ENCODE measurements around the gene AVPI1. TPM values are rescaled to one million over a fixed set of nuclear protein-coding genes. Genes with fewer than 3 reads are reported as not detected.
"Not testable (repeated sequence)": the region's sequence is repeated elsewhere in the genome, so short reads cannot be mapped to it uniquely, and the experiment has no call there.

The AVPI1 gene
- total RNA-seq, 2 experiments from 2014 or later = 1.1 to 1.7 TPM

DNA sequence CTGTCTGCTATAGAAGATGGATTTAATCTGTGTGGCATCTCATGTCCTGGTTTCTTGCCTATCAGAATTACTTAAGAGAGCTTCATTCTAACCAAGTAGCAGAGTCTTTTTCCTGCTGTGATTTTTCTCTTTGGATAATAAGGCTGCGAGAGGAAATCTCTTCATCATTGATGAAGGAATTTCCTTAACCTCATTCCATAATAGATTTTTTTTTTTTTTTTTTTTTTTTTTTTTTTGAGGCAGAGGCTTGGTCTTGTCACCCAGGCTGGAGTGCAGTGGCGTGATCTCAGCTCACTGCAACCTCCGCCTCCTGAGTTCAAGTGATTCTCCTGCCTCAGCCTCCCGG lies 37.7 kb downstream of the AVPI1 start:
- H3K4me1 Mint-ChIP-seq (ENCODE audit: low read depth) = peaks cover 11% of the 10 kb centered on the region
- ATAC-seq; H3K9me3 Mint-ChIP-seq (ENCODE audit: insufficient read depth); H3K27me3 Mint-ChIP-seq (ENCODE audit: low read depth); DNase-seq; H3K4me3 Mint-ChIP-seq: not testable (repeated sequence)
- H3K36me3 Mint-ChIP-seq (ENCODE audit: low read depth) = peaks cover 19% of the 10 kb centered on the region
- H3K27ac Mint-ChIP-seq = peak overlapping the region; percentile 65
- ChIA-PET POLR2A (interaction anchor here (1.0 kb wide), 1 partner anchor 9 kb away, joined by 4 read pairs; the partner anchor contains the start of gene PI4K2A), CTCF (interaction anchor here (1.0 to 1.8 kb wide), 2 partner anchors 34 to 77 kb away, joined by 3 to 5 read pairs; partner anchors contain the start of gene ANKRD2)

DNA sequence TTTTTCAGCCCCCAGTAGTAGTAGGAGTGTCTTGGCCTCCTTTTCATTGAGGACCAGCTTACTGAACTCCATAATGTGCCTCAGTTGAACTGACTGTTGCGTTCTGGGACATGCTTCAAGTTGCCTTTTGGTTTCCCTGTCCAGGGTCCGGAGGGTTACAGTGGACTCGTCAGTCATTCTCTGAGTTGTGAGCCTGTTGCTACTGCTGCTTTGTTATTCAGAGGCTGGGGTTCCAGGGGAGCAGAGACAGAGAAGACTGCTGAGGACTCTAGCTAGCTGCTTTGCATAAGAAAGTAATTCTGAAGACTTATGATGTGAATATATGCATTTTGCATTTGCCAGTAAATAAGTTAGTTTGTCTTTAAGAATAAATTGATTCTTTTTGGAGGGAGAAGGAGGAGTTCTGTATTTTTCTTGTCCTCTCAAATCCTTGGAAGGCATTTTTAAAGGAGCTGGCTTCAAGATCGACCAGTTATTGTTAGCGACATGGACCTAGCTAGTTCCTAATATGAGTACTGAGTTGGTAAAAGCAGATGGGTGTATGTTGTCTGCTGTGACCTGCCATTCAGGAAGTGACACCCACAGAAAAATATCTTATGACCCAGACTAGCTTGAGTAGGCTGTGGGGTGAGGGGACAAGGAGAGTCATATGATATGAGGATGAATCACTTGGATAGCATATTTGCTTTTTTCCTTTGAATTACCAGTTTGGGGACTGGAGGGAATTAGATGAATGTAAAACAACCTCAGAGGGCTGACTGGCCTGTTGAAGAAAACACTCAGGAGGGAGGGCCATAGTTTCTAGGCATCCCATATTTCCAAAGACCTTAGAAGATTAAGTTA lies 38.3 kb downstream of the AVPI1 start:
- peak; percentile 51 for DNase-seq
- CTCF ChIA-PET = interaction anchor here (0.8 to 1.8 kb wide), 3 partner anchors 35 to 226 kb away, joined by 3 to 5 read pairs (median 4); partner anchors contain the start of gene ANKRD2
- H3K36me3 Mint-ChIP-seq (ENCODE audit: low read depth) = peaks cover 21% of the 10 kb centered on the region

DNA sequence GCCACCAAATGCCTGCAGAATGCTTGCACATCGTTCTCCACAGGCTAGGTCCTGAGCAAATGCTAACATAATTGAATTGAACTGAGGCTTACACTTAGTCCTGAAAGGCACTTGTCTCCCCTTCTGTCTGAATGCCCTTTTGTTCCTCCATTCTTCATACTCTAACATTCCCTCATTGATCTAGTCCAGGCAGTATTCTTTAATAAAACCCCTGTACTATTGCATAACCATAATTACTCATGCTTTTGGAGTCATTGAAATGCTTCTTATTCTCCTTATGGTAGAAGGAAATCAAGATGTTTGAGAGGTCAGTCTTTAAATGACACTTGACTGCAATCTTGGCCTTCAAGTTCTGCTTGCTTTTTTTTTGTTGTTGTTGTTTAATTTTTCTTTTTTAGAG lies 39.5 kb downstream of the AVPI1 start:
- H3K9me3 Mint-ChIP-seq (ENCODE audit: insufficient read depth) = no peaks in the 10 kb centered on the region
- CTCF ChIA-PET = no interaction called here
- H3K27me3 Mint-ChIP-seq (ENCODE audit: low read depth) = no peaks in the 10 kb centered on the region
- ATAC-seq = no peak
- no peak overlapping the region for H3K27ac Mint-ChIP-seq
- POLR2A ChIA-PET = no interaction called here
- DNase-seq = no peak
- peaks cover 20% of the 10 kb centered on the region for H3K4me1 Mint-ChIP-seq (ENCODE audit: low read depth)
- H3K4me3 Mint-ChIP-seq = no peak overlapping the region
- peaks cover 17% of the 10 kb centered on the region for H3K36me3 Mint-ChIP-seq (ENCODE audit: low read depth)

More for the DNA sequence above, 38.3 kb downstream of the AVPI1 start:
- POLR2A ChIA-PET = interaction anchor here (1.0 kb wide), 1 partner anchor 8 kb away, joined by 4 read pairs; the partner anchor contains the start of gene PI4K2A
- Mint-ChIP-seq H3K4me3 (no peak overlapping the region), H3K27me3 (ENCODE audit: low read depth) (no peaks in the 10 kb centered on the region), H3K4me1 (ENCODE audit: low read depth) (peaks cover 11% of the 10 kb centered on the region), H3K27ac (peak overlapping the region; percentile 65), H3K9me3 (ENCODE audit: insufficient read depth) (no peaks in the 10 kb centered on the region)
- ATAC-seq = peak; percentile 92

DNA sequence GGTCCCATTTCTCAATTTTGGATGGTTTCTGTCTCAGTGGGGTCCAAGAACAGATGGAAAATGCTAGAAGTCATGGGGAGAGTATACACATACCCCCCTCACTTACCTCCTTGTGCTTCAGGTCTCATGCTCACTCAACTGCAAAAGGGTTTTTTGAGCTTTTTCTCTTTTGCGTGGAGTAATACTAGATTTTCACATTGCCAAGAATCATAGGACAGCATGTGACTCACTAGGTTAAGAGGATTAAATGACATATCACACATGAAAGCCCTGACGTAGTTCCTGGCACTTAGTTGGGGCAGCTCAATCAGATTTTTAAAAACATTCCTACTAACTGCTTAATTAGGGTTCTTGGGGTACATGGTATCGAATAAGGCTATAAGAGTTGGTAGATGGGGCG lies 42.1 kb downstream of the AVPI1 start:
- no peak for DNase-seq
- H3K36me3 Mint-ChIP-seq (ENCODE audit: low read depth) = peaks cover 15% of the 10 kb centered on the region
- CTCF ChIA-PET = no interaction called here
- no peaks in the 10 kb centered on the region for H3K9me3 Mint-ChIP-seq (ENCODE audit: insufficient read depth)
- POLR2A ChIA-PET = no interaction called here
- ATAC-seq = no peak
- H3K4me1 Mint-ChIP-seq (ENCODE audit: low read depth) = peaks cover 37% of the 10 kb centered on the region
- H3K27ac Mint-ChIP-seq = no peak overlapping the region
- no peak overlapping the region for H3K4me3 Mint-ChIP-seq
- H3K27me3 Mint-ChIP-seq (ENCODE audit: low read depth) = no peaks in the 10 kb centered on the region

DNA sequence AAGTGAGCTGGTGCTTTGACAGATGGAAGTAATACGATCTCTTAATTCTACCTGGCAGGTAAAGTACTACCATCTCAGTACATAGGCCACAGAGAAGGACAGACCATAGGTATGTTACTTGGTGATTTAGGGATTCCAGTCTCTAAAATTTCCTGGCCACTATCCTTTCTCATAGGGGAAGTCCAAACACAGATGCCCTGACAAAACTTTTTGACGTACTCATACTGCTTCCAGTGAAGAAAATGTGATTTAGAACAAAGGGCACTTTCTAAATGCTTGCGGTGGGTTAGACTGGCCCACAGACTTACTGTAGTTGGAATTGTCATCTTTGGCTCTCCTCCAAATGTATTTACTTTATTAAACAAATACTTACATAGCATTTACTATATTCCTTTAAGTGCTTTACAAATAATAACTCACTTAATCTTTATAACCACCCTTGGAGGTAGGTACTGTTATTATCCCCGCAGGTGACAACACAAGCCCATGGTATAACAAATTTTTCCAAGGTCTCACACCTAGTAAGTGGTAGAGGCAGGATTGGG lies 43.5 kb downstream of the AVPI1 start:
- H3K27ac Mint-ChIP-seq = no peak overlapping the region
- POLR2A ChIA-PET = no interaction called here
- ATAC-seq = no peak

DNA sequence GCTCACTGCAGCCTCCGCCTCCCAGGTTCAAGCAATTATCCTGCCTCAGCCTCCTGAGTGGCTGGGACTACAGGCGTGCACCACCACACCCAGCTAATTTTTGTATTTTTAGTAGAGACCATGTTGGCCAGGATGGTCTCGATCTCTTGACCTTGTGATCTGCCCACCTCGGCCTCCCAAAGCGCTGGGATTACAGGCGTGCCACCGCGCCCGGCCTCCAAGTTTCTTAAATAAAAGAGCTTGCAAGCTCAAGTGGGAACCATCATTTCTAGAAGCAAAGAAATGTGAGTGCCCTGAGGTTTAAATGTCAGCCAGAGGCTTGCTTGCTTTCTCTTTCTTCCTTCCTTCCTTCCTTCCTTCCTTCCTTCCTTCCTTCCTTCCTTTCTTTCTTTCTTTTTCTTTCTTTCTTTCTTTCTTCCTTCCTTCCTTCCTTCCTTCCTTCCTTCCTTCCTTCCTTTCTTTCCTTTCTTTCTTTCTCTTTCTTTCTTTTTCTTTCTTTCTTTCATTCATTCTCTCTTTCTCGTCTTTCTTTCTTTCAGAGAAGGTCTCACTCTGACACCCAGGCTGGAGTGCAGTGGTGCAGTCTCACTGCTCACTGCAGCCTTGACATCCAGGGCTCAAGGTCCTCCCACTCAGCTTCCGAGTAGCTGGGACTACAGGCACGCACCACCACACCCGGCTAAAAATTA lies 44.4 kb downstream of the AVPI1 start:
- H3K27ac Mint-ChIP-seq = peak overlapping the region; percentile 52
- peaks cover 15% of the 10 kb centered on the region for H3K36me3 Mint-ChIP-seq (ENCODE audit: low read depth)
- H3K27me3 Mint-ChIP-seq (ENCODE audit: low read depth); POLR2A ChIA-PET; DNase-seq; ATAC-seq; H3K9me3 Mint-ChIP-seq (ENCODE audit: insufficient read depth): not testable (repeated sequence)
- H3K4me1 Mint-ChIP-seq (ENCODE audit: low read depth) = peaks cover 26% of the 10 kb centered on the region
- peak overlapping the region; percentile 54 for H3K4me3 Mint-ChIP-seq
- CTCF ChIA-PET = interaction anchor here (1.9 kb wide), 1 partner anchor 45 kb away, joined by 5 read pairs; the partner anchor contains the start of gene AVPI1

More for the DNA sequence above, 43.5 kb downstream of the AVPI1 start:
- peaks cover 29% of the 10 kb centered on the region for H3K4me1 Mint-ChIP-seq (ENCODE audit: low read depth)
- no peaks in the 10 kb centered on the region for H3K9me3 Mint-ChIP-seq (ENCODE audit: insufficient read depth)
- no peak overlapping the region for H3K4me3 Mint-ChIP-seq
- no peaks in the 10 kb centered on the region for H3K27me3 Mint-ChIP-seq (ENCODE audit: low read depth)
- DNase-seq = no peak
- CTCF ChIA-PET = no interaction called here
- peaks cover 15% of the 10 kb centered on the region for H3K36me3 Mint-ChIP-seq (ENCODE audit: low read depth)

DNA sequence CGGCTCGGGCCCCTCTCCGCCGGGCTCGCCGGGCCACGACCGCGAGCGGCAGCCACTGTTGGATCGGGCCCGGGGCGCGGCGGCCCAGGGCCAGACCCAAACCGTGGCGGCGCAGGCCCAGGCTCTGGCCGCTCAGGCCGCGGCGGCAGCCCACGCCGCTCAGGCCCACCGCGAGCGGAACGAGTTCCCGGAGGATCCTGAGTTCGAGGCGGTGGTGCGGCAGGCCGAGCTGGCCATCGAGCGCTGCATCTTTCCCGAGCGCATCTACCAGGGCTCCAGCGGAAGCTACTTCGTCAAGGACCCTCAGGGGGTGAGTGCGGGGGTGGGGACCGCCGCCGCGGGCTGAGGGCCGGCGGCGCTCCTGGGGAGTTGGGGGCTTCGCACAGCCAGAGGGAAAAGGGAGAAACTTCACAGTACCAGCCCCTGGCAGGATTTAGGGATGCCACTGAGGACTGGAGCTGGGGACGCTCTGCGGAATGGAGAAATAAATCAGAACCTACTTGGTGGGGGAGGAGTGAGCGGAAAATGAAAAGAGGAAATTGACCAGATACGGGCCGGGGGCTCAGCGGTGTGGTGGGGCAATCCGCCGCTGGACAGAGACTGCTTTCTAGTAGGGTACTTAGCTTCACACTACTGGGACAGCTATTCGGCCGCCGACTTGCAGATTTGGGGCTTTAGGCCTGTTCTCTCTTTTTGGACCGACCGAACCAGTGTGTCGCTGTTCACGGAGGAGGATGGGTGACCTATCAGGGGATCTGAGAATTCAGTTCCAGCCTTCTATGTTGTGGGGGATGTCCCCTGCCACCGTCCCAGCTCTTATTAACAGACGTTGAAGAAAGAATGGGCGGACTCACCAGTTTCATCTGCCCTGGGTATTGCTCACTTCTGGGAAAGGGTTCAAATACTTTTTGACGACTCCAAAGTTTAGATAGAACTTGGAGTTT lies 45.9 kb downstream of the AVPI1 start:
- no peaks in the 10 kb centered on the region for H3K9me3 Mint-ChIP-seq (ENCODE audit: insufficient read depth)
- no peaks in the 10 kb centered on the region for H3K27me3 Mint-ChIP-seq (ENCODE audit: low read depth)
- H3K4me3 Mint-ChIP-seq = peak overlapping the region; percentile 91
- POLR2A ChIA-PET = interaction anchor here (1.6 kb wide), 1 partner anchor 8 kb away, joined by 4 read pairs; no protein-coding TSS in a partner anchor
- peaks cover 26% of the 10 kb centered on the region for H3K4me1 Mint-ChIP-seq (ENCODE audit: low read depth)
- DNase-seq = peak; percentile 37
- H3K27ac Mint-ChIP-seq = peak overlapping the region; percentile 93
- H3K36me3 Mint-ChIP-seq (ENCODE audit: low read depth) = peaks cover 15% of the 10 kb centered on the region
- CTCF ChIA-PET = interaction anchor here (0.5 to 1.9 kb wide), 3 partner anchors 35 to 60 kb away, joined by 3 to 5 read pairs (median 3); partner anchors contain the start of gene AVPI1
- no peak for ATAC-seq

DNA sequence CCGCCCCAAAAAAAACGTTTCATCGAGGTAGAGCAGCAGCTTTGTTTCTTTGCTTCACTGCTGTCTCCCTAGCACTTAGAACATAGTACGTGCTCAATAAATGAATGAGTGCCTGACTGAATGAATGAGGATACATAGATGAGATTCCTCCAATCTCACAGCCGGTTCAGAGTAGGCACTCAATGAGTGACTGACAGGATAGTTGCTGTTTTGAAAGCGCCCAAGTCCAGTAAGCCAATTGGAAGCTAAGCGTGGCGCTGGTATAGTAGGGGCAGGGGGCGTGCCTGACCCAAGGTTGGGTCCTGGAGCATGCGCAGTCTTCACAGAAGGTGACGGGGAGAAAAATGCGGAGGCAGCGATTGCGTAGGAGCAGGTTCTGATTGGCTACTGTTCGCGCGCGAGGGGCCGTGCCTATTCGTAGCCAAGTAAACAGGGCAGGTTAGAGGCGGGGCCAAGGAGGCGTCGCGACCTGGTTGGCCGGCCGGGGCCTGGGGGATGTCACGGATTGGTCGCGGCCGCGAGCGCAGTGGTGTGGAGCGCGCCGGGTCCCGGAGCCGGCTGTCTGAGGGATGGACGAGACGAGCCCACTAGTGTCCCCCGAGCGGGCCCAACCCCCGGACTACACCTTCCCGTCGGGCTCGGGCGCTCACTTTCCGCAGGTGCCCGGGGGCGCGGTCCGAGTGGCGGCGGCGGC lies 46.7 kb downstream of the AVPI1 start, which contains the start of gene PI4K2A:
TSS of gene PI4K2A (plus strand) at position 498 of the 694 bp plus-strand sequence. CDS start at position 570, 72 bp downstream.
- CTCF ChIA-PET = interaction anchor here (0.5 to 1.9 kb wide), 3 partner anchors 35 to 61 kb away, joined by 3 to 5 read pairs (median 3); partner anchors contain the start of gene AVPI1
- H3K4me3 Mint-ChIP-seq = peak within 1 kb of the TSS; percentile 91
- POLR2A ChIA-PET = interaction anchor here (1.6 kb wide), 1 partner anchor 9 kb away, joined by 4 read pairs; no protein-coding TSS in a partner anchor
- H3K27me3 Mint-ChIP-seq (ENCODE audit: low read depth) = no peaks in the 10 kb centered on the region
- peaks cover 12% of the 10 kb centered on the region for H3K36me3 Mint-ChIP-seq (ENCODE audit: low read depth)
- peaks cover 26% of the 10 kb centered on the region for H3K4me1 Mint-ChIP-seq (ENCODE audit: low read depth)
- H3K27ac Mint-ChIP-seq = peak within 1 kb of the TSS; percentile 93
- no peaks in the 10 kb centered on the region for H3K9me3 Mint-ChIP-seq (ENCODE audit: insufficient read depth)
- ATAC-seq = peak; percentile 98
- peak; percentile 100 for DNase-seq

DNA sequence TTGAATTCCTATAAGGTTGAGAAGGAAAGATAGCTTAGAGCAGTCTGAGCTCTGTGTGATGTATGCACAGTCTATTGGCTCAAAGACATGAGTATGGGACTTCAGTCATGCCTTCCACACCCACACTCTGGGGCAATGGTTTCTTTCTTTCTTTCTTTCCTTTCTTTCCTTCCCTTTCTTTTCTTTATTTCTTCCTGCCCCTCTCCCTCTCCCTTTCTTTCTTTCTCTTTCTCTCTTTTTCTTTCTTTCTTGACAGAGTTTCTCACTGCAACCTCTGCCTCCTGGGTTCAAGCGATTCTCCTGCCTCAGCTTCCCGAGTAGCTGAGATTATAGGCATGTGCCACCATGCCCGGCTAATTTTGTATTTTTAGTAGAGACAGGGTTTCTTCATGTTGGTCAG lies 48.0 kb downstream of the AVPI1 start:
- H3K27me3 Mint-ChIP-seq (ENCODE audit: low read depth); H3K27ac Mint-ChIP-seq; ATAC-seq; CTCF ChIA-PET; DNase-seq; H3K36me3 Mint-ChIP-seq (ENCODE audit: low read depth); H3K9me3 Mint-ChIP-seq (ENCODE audit: insufficient read depth); H3K4me3 Mint-ChIP-seq; POLR2A ChIA-PET: not testable (repeated sequence)
- H3K4me1 Mint-ChIP-seq (ENCODE audit: low read depth) = peaks cover 28% of the 10 kb centered on the region

DNA sequence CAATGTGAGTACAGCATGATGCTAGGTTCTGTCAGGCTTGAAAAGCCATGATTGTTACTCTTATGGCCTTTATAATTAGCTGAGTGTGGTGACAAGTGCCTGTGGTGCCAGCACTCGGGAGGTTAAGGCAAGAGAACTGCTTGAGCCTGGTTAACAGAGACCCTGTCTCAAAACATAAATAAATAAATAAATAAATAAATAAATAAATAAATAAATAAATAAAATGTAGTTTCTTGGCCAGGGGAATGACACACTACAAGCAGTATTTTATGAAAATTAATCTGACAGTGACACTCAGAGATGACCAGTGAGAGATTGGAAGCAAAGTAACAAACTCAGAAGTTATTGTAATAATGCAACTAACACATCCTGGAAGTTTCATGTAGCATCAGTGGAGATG lies 51.5 kb downstream of the AVPI1 start:
- no peaks in the 10 kb centered on the region for H3K9me3 Mint-ChIP-seq (ENCODE audit: insufficient read depth)
- no peak for DNase-seq
- ATAC-seq = no peak
- ChIA-PET POLR2A (no interaction called here), CTCF (no interaction called here)
- no peak overlapping the region for H3K27ac Mint-ChIP-seq
- peaks cover 22% of the 10 kb centered on the region for H3K4me1 Mint-ChIP-seq (ENCODE audit: low read depth)
- no peaks in the 10 kb centered on the region for H3K27me3 Mint-ChIP-seq (ENCODE audit: low read depth)
- H3K4me3 Mint-ChIP-seq = no peak overlapping the region
- no peaks in the 10 kb centered on the region for H3K36me3 Mint-ChIP-seq (ENCODE audit: low read depth)
